ENCODE measurements around the gene HMSD.
A peak's percentile ranks its signal among the peaks of the same experiment; 100 is the strongest.

The HMSD gene

DNA sequence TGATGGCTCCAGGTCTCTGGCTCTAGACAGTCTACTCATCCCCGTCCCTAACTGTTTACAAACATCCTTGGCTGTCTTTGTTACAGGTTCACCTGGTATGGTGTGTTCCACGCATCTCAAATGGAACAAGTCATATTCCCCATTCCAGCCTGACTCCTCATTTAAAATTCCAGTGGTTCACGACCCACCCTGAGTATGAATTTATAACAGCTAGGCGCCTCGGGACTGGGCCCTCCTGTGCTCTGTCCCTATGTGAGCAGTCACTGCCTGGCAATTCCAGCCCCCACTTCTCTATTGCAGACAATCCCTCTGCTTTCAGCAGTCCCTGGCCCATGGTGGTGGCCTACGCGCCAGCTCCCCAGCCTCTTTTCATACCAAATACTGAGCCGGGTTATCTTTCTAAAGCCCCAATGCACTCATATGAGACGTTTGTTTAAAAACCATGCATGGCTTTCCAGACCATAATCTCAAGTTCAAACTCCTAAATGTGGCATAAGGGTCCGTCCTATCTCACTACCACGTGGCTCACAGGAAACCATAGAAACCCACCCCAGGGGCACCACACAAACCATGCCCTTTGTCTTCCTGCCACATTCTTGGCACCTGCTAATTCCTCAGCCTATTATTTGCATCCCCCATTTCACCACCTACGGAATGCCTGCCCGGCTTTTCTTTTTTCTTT, 22.4 kb downstream of the HMSD start:
- TF ChIP-seq, protein P1, sequence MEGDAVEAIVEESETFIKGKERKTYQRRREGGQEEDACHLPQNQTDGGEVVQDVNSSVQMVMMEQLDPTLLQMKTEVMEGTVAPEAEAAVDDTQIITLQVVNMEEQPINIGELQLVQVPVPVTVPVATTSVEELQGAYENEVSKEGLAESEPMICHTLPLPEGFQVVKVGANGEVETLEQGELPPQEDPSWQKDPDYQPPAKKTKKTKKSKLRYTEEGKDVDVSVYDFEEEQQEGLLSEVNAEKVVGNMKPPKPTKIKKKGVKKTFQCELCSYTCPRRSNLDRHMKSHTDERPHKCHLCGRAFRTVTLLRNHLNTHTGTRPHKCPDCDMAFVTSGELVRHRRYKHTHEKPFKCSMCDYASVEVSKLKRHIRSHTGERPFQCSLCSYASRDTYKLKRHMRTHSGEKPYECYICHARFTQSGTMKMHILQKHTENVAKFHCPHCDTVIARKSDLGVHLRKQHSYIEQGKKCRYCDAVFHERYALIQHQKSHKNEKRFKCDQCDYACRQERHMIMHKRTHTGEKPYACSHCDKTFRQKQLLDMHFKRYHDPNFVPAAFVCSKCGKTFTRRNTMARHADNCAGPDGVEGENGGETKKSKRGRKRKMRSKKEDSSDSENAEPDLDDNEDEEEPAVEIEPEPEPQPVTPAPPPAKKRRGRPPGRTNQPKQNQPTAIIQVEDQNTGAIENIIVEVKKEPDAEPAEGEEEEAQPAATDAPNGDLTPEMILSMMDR (IDR thresholded peaks at IDR 0.05): no peak

DNA sequence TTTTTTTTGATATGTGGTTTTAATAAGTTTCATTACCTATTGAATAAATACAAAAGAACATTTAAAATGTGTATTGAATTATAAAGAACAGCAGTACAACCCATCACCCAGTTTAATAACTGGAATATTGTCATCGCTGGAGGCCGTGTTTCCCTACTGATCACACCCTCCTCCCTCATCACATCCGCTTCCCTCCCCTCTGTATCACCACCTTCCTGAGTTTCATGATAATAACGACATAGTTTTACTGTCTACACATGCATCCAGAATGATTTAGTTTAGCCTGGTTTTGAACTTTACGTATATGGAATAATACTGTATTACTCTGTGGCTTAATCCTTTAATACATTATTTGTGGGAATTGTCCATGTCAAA, 22.9 kb downstream of the HMSD start:
- TF ChIP-seq, protein P1 (IDR thresholded peaks at IDR 0.05): no peak

DNA sequence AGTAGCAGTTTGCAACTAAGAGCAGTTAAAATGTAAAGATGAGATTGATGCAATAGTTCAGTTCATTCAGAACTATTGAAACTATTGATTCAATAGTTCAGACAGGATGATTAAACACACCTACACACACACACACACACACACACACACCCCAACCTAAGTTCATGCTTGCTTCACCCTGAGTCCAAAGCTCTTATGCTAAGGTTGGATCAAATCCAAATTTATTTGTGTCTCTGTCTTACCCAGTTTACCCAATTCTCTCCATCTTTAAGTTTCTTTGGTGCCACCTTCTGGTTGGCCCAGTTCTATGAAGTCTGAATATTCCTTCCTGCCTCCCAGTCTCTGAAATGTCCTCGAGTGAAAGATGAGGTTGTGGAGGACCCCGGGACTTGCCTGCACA, 25.9 kb downstream of the HMSD start:
- TF ChIP-seq, protein P1 (IDR thresholded peaks at IDR 0.05): peak; percentile 35; the same call in 1 of the 2 replicates

DNA sequence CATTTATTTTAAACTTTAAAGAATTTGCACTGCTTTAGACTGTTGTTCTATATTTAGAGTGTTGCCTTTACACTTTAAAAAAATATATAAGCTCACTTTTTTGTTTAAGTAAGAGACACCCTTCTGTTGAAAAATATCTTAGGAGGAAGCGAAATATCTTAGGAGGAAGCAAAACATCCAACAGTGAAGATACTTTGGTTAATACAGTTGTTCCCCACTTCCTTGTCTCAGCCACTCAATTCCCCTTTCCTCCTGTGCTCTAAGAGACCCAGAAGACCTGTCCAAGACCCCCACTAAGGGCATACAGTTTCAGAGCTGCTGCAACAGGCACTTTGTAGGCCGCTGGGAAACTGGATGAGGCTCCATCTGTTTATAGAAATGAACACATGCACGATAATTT, 26.5 kb downstream of the HMSD start:
- TF ChIP-seq, protein P1 (IDR thresholded peaks at IDR 0.05): no peak

DNA sequence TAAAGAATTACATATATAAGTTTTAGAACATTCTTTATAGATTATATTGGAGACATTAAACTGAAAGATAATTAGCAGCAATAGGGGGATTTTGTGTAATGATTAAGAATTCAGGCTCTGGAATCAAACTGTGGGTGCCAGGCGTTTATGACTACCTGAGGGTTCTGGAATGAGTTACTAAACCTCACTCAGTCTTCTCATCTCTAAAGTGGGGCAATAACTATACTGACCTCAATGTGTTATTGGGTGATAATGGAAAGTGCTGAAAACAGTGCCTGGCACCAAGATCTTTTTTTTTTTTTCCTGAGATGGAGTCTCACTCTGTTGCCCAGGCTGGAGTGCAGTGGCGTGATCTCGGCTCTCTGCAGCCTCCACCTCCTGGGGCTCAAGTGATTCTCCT, 27.9 kb downstream of the HMSD start:
- TF ChIP-seq, protein P1 (IDR thresholded peaks at IDR 0.05): no peak

DNA sequence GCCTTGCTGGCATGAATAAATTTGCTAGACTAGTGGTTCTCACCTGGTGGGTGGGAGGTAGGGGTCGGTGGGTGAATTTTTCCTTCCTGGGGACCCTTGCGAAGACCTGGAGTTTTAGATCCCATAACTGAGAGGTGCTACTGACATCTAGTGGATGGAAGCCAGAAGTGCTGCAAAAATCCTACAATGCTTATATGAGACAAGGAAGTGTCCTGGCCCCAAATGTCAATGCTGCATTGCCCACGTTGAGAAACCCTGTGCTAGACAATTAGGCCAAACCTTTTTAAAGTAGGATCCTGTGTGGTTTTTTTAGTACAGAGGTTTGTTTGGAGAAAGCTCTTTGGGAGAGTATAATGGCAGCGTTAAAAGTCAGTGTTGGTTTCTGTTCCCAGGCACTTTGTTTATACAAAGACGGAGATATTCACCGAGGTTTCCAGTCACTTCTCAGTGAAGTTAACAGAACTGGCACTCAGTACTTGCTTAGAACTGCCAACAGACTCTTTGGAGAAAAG, 30.4 kb downstream of the HMSD start:
- TF ChIP-seq, protein P1 (IDR thresholded peaks at IDR 0.05): peak; percentile 90

DNA sequence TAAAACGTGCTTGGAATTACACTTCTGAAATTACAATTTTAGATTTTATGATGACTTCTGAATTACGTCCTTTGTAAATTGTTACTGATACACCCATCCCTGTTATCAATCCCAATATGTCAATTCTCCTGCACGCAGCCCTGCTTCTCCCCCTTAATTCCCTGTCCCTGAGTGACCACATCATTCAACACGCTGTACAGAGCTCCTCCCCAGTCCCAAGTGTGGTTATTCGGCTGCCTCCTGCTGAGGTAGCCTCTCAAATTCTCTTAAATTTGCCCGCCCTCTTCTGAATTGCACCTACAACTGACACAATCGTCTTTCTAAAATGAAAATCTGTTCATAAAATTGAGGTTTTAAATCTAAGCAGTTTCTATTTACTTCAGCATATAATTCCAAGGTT, 30.9 kb downstream of the HMSD start:
- TF ChIP-seq, protein P1 (IDR thresholded peaks at IDR 0.05): no peak
